Keratinocyte (primary cell): ENCODE measurements around the gene SKIL.

ENCODE experiments used
- CTCF ChIP-seq, 3 experiments: IDR thresholded peaks in 1 of 3; conservative IDR thresholded peaks in 1 of 3; optimal IDR thresholded peaks in 1 of 3; 2 replicates in 2 of 3; 3 replicates in 1 of 3; pipeline versions ENCODE3 to v1.5.1; 2011; ENCODE audit warnings: low read length in 3 of 3, mild to moderate bottlenecking in 3 of 3, moderate library complexity in 2 of 3, control low read depth in 1 of 3, inconsistent platforms in 1 of 3; ENCODE audit not compliant: insufficient read depth in 2 of 3; ENCODE audit errors: extremely low read depth in 1 of 3
- EZH2 ChIP-seq: IDR thresholded peaks from one replicate; pipeline ENCODE4 v1.6.1; 2012; ENCODE audit warnings: inconsistent platforms, mild to moderate bottlenecking, low read length, moderate library complexity

GRCh38 chr3:170414202-170414663 lies 56.7 kb downstream of the SKIL start:
- peak; percentile 78 to 97 (median 94) for TF ChIP-seq CTCF (optimal IDR thresholded peaks at IDR 0.05 in 1 of 3, IDR thresholded peaks at IDR 0.05 in 1 of 3, conservative IDR thresholded peaks at IDR 0.05 in 1 of 3; ENCODE audit: extremely low read depth in 1 of 3, insufficient read depth in 2 of 3, low read length in 3 of 3)
- TF ChIP-seq EZH2: no peak
